OCI-LY7 (cell line): ENCODE results near the gene HIP1R.

Experiments
- EZH2phosphoT487 ChIP-seq: fragments of 200-600 bp; sonication (generic); IDR thresholded peaks from 2 replicates; pipeline ENCODE4 v1.6.1; 2018; ENCODE audit warnings: low read depth, borderline replicate concordance, mild to moderate bottlenecking, mixed run types, antibody characterized with exemption, low read length, moderate library complexity, mixed read lengths
- TF ChIP-seq, protein P1 (sequence below): fragments of 200-600 bp; sonication (generic); conservative IDR thresholded peaks from 2 replicates; pipeline ENCODE4 v1.5.1; 2014; ENCODE audit warnings: mild to moderate bottlenecking, antibody characterized with exemption, low read length, moderate library complexity, mixed read lengths

DNA sequence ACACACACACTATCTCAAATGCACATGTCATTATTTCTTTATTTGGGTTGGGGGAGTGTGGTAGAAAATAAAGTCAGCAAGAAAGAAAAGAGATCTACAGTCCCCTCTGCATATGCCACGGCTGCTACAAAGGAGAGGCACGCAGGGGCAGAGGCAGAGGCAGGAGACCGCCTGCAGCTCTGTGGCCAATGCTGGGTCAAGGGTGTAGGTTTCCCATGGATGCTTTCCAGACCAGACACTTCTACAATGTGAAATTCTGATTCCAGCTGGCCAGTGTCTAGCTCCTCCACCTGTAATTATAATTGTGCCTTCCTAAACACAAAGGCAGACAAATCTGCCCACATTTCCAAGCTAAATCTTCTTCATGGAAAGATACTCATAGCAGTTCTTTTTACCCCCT lies 41.5 kb downstream of the HIP1R start:
- TF ChIP-seq, protein P1, sequence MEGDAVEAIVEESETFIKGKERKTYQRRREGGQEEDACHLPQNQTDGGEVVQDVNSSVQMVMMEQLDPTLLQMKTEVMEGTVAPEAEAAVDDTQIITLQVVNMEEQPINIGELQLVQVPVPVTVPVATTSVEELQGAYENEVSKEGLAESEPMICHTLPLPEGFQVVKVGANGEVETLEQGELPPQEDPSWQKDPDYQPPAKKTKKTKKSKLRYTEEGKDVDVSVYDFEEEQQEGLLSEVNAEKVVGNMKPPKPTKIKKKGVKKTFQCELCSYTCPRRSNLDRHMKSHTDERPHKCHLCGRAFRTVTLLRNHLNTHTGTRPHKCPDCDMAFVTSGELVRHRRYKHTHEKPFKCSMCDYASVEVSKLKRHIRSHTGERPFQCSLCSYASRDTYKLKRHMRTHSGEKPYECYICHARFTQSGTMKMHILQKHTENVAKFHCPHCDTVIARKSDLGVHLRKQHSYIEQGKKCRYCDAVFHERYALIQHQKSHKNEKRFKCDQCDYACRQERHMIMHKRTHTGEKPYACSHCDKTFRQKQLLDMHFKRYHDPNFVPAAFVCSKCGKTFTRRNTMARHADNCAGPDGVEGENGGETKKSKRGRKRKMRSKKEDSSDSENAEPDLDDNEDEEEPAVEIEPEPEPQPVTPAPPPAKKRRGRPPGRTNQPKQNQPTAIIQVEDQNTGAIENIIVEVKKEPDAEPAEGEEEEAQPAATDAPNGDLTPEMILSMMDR = no peak
- no peak for TF ChIP-seq EZH2phosphoT487
